Kasumi-1 (cell line): ENCODE measurements around the gene ATP1A4.

ENCODE experiments used
- DNase-seq, 2 experiments: peaks; one replicate each; lab custom pipeline; 2025; lab: John Stamatoyannopoulos, UW

ATP1A4 gene

GRCh38 chr1:160144921-160145320 is 6.5 kb upstream of the ATP1A4 start:
- DNase-seq, result no peak

DNA sequence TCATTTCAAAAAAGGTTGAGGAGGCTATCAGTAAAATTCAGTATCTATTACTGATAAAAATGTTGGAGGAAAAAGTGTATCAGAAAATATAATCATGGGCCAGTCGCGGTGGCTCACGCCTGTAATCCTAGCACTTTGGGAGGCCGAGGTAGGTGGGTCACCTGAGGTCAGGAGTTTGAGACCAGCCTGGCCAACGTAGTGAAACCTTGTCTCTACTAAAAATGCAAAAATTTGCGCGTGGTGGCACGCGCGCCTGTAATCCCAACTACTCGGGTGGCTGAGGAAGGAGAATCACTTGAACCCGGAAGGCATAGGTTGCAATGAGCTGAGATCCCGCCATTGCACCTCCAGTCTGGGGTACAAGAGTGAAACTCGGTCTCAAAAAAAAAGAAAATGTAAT is 5.3 kb upstream of the ATP1A4 start:
- DNase-seq, result no peak

- DNase-seq, result no peak
These were observed 3.3 kb upstream of the ATP1A4 start for GRCh38 chr1:160148121-160148520.

DNA sequence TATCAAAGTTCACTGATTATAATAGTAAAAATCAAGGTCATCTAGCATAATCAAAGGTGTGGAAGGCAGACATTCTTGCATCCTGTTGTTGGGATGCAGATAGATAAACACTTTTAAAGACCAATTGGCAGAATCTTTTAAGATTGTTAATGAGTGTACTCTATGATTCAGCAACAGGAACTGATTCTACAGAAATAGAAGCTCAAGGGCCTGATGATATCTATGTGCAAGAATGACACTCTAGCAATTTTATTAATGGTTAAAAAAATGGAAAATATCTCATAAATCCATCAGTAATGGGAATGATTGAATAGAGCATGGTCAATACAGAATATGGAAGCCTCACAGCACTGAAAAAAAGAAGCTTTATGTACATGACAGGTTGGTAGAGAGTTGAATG is 2.2 kb upstream of the ATP1A4 start:
- no peak for DNase-seq

- DNase-seq, result no peak
These were observed 1.7 kb upstream of the ATP1A4 start for GRCh38 chr1:160149716-160150115.

GRCh38 chr1:160154790-160155189 is 3.4 kb downstream of the ATP1A4 start:
- peak; percentile 7 to 8 for DNase-seq

DNA sequence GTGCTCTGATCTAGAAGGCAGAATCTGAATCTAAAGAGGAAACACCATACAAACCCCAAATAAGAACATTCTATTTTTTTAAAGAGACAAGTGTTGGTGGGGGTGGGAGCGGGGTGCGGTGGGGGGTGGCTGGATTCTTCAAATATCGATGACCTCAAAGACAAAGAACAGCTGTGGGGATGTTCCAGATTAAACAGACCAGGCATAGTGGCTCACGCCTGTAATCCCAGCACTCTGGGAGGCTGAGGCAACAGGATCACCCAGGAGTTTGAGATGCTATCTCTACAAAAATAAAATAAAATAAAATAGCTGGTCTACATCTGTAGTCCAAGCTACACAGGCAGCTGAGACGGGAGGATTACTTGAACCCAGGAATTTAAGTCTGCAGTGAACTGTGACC is 5.0 kb downstream of the ATP1A4 start:
- no peak for DNase-seq

- no peak for DNase-seq
These were observed 5.8 kb downstream of the ATP1A4 start for GRCh38 chr1:160157174-160157573.

- no peak for DNase-seq
These were observed 6.6 kb downstream of the ATP1A4 start for GRCh38 chr1:160158031-160158430.

DNA sequence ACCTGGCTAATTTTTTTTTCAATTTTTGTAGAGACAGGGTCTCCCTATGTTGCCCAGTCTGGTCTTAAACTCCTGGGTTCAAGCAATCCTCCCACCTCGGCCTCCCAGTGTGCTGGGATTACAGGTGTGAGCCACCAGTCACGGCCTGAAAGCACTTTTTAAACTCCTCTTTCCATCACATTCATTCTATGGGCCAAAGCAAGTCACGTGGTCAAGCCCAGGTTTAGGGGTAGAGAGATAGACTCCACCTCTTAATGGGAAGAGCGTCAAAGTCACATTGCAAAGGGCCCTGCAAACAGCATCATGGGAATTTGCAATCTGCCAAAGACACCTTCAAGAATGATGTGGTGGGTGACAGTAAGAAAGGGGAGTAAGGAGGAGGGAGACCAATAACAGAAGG is 7.1 kb downstream of the ATP1A4 start:
- no peak for DNase-seq

- no peak for DNase-seq
These were observed 8.4 kb downstream of the ATP1A4 start for GRCh38 chr1:160159846-160160245.

DNA sequence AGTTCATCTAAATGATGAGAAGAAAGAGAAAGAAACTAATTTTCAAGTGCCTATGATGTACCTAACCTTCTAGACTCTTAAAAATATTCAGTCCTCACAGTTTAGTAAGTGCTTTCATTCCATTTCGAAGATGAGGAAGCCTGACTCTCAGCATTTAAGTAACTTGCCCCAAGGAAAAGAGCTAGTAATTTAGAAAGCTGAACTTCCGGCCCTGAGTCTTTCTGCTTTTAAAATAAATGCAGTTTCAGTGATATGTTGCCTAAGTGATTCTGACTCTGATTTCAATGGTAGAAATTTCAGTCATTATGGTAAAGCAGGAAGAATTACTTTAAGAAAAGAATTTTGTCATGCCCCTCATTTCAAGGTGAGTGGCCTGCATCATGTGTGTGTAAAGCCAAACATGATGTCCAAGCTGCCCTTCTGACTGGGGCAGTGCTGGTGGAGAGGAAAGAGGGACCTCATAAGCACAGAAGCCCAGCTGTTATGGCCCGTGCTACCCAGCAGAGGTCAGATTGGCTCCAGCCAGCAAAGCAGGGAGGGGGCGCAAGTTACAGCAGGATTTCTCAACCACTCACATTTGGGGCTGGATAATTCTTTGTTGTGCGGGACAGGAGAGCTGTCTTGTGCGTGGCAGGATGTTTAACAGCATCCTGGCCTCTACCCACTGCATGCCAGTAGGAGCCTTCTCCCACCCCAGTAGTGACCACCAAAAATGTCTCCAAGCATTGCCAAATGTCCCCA is 10.7 kb downstream of the ATP1A4 start:
- DNase-seq, result peak in 1 of 2 experiments; percentile 12

GRCh38 chr1:160162931-160163330 is 11.5 kb downstream of the ATP1A4 start:
- no peak for DNase-seq

GRCh38 chr1:160163615-160164014 is 12.2 kb downstream of the ATP1A4 start:
- no peak for DNase-seq

DNA sequence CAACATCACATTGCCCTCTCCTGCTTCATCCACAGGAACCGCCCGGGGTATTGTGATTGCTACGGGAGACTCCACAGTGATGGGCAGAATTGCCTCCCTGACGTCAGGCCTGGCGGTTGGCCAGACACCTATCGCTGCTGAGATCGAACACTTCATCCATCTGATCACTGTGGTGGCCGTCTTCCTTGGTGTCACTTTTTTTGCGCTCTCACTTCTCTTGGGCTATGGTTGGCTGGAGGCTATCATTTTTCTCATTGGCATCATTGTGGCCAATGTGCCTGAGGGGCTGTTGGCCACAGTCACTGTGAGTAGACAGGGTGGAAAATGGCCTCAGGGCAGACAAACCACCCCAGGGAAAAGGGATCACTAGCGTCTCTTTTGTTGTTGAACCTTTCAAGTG is 12.7 kb downstream of the ATP1A4 start:
- no peak for DNase-seq

GRCh38 chr1:160166166-160166868 is 14.9 kb downstream of the ATP1A4 start:
- no peak for DNase-seq

- no peak for DNase-seq
These were observed 15.7 kb downstream of the ATP1A4 start for GRCh38 chr1:160167056-160167455.

DNA sequence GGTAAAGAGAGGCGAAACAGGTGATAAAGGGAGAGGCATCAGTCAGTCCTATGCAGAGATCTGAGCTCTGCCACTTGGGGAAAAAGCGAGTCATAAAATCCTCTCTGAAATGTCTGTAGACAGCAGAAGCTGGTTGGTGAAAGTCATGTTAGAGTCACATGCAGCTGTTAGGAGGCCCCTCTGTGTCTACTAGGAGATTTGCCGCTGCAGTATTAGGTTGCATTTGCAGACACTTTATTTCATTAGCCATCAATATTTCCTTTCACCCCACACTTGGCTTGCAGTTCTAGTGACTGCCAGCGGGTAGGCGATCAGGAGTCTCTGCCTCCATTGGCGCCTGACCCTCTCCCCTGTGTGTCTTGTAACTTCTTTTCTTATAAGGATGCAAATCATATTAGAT is 16.2 kb downstream of the ATP1A4 start:
- peak in 1 of 2 experiments; percentile 22 for DNase-seq

GRCh38 chr1:160168016-160168415 is 16.6 kb downstream of the ATP1A4 start:
- no peak for DNase-seq

GRCh38 chr1:160168609-160169369 is 17.4 kb downstream of the ATP1A4 start:
- no peak for DNase-seq

DNA sequence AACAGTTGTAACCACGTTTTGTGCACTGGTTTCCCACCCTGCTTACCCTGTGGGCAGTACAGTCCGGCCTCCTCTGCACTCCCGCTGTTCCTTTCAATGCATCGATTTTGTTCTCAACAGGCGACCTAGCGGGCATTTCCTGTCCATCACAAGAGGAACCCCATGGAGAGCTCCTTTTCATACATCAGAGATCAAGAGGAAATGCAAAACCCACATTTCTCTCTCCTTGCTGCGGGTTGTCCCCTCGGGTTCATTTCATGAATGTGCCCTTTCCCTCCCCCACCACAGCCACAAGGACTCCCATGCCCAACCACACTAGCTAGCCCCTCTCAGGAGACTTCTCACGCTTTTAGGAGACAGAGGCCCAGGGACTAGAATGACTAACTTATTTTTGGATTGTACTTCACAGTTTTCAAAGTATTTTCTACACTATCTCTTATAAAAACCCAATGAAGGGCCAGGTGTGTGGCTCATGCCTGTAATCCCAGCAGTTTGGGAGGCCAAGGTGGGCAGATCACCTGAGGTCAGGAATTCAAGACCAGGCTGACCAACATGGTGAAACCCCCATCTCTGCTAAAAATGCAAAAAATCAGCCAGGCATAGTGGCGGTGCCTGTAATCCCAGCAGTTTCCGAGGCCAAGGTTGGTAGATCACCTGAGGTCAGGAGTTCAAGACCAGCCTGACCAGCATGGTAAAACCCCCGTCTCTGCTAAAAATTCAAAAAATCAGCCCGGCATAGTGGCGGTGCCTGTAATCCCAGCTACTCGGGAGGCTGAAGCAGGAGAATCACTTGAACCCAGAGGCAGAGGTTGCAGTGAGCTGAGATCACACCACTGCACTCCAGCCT is 18.4 kb downstream of the ATP1A4 start:
- DNase-seq, result peak; percentile 7 to 21

DNA sequence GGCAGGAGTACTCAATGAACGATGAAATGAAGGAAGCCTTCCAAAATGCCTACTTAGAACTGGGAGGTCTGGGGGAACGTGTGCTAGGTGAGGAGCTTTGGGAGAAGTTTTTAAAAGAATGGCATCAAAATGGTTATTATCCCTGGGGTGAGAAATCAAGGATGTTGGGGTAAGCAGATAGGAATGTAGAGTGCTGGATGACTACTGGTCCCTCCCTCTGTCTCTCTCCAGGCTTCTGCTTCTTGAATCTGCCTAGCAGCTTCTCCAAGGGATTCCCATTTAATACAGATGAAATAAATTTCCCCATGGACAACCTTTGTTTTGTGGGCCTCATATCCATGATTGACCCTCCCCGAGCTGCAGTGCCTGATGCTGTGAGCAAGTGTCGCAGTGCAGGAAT is 20.0 kb downstream of the ATP1A4 start:
- DNase-seq, result no peak
